Measurements from ENCODE around the gene DCLRE1C. TPM values are rescaled to one million over a fixed set of nuclear protein-coding genes. Genes with fewer than 3 reads are reported as not detected.

The DCLRE1C gene
- total and polyA plus RNA-seq, 9 of the 15 experiments (the other 6 are each of a cell fraction or from before 2014, with no cell fraction given): 8.8 to 22.2 (median 13.9) TPM

- TF ChIP-seq HIVEP1 (CRISPR knock-in tag; IDR thresholded peaks at IDR 0.05): no peak
- TF ChIP-seq THAP12 (CRISPR knock-in tag; IDR thresholded peaks at IDR 0.05): no peak
- no peak for TF ChIP-seq TCFL5 (CRISPR knock-in tag; conservative IDR thresholded peaks at IDR 0.05)
These were observed 42.9 kb downstream of the DCLRE1C start (continued) for GRCh38 chr10:14910953-14911352.

GRCh38 chr10:14909101-14909500 is 44.8 kb downstream of the DCLRE1C start:
- no peak overlapping the region for H3K27ac ChIP-seq (ENCODE audit: extremely low read depth, low read depth, low read length)
- no TSS peak for BruUV-seq (replicated peaks)
- intact Hi-C loops (cut with micrococcal nuclease): no loop called here
- H3K79me2 ChIP-seq (ENCODE audit: control insufficient read depth, insufficient read depth, low read length): no peaks in the 10 kb centered on the region
- H3K9ac ChIP-seq (ENCODE audit: insufficient read depth in 1 of 2, low read depth in 2 of 2, low read length in 2 of 2): no peak overlapping the region
- no peak overlapping the region for H3K4me2 ChIP-seq (ENCODE audit: insufficient read depth, low read length)
- FAIRE-seq (no peak), DNase-seq (ENCODE audit: extremely low read depth in 1 of 4, low spot score in 3 of 4) (no peak), ATAC-seq (no peak)
- in situ Hi-C loops (cut with MboI): no loop called here
- WGBS (ENCODE audit: insufficient coverage, low coverage, missing lambda C conversion rate): 91% methylated on average over 2 of the region's 2 CpGs
- H3K4me3 ChIP-seq: no peak overlapping the region
- H3K9me1 ChIP-seq (ENCODE audit: control insufficient read depth, insufficient read depth, low read length): no peaks in the 10 kb centered on the region
- H3K27me3 ChIP-seq (ENCODE audit: control insufficient read depth in 2 of 2, insufficient read depth in 2 of 2, low read length in 2 of 2): no peaks in the 10 kb centered on the region
- H3K9me3 ChIP-seq (replicated peaks; ENCODE audit: control insufficient read depth, insufficient read depth, low read depth, low read length): no peaks in the 10 kb centered on the region; the same call in 1 of the 2 replicates
- H3K4me1 ChIP-seq (replicated peaks in 1 of 2; ENCODE audit: control insufficient read depth in 2 of 2, insufficient read depth in 2 of 2, low read length in 2 of 2): no peaks in the 10 kb centered on the region
- ChIA-PET CTCF (ENCODE audit: low intra/inter-chr PET ratio) (no interaction called here), POLR2A (interaction anchor here (1.6 kb wide), 1 partner anchor 44 kb away, joined by 5 read pairs; the partner anchor contains the start of gene DCLRE1C)
- H4K20me1 ChIP-seq (replicated peaks; ENCODE audit: control insufficient read depth, insufficient read depth, low read length): no peaks in the 10 kb centered on the region
- no peak overlapping the region for H2AFZ ChIP-seq (ENCODE audit: low read depth, low read length)
- peaks cover 92% of the 10 kb centered on the region for H3K36me3 ChIP-seq (ENCODE audit: control insufficient read depth, insufficient read depth, low read length)
- 0 out of 2 replicates have a peak, but pooled peaks have one; percentile 6 for TF ChIP-seq POLR2A (conservative IDR thresholded peaks at IDR 0.05)
- TF ChIP-seq FOXJ3 (CRISPR knock-in tag; IDR thresholded peaks at IDR 0.05): no peak
